Tibial nerve (tissue), 4 donors: ENCODE results near the gene KCNA3. TPM values are rescaled to one million over a fixed set of nuclear protein-coding genes. Genes with fewer than 3 reads are reported as not detected.

ENCODE experiments used
- DNase-seq, 2 donors: peaks; one replicate each; pipeline ENCODE4 v3.0.0-alpha.2; 2019; ENCODE audit warnings: low spot score in 2 of 2
- H3K27ac ChIP-seq, 4 donors: fragments of 200-600 bp; sonication (generic) in 3 of 4; one replicate each; pipeline ENCODE4 v1.5.1; 2017 to 2019; ENCODE audit warnings: mild to moderate bottlenecking in 1 of 4
- H3K27me3 ChIP-seq, 2 donors: fragments of 200-600 bp; sonication (generic) in 1 of 2; one replicate each; pipeline versions ENCODE4 v1.5.1 to v1.6.0; 2017 to 2019
- H3K36me3 ChIP-seq, 3 donors: fragments of 200-600 bp; sonication (generic); one replicate each; pipeline ENCODE4 v1.5.1; 2018 to 2019
- H3K4me1 ChIP-seq, 4 donors: fragments of 200-600 bp; sonication (generic) in 3 of 4; one replicate each; pipeline ENCODE4 v1.5.1; 2017 to 2019
- H3K4me3 ChIP-seq, 4 donors: fragments of 200-600 bp; sonication (generic) in 3 of 4; one replicate each; pipeline ENCODE4 v1.5.1; 2017 to 2019; ENCODE audit warnings: mild to moderate bottlenecking in 1 of 4, moderate library complexity in 1 of 4
- H3K9me3 ChIP-seq, 4 donors: fragments of 200-600 bp; sonication (generic) in 3 of 4; one replicate each; pipeline ENCODE4 v1.5.1; 2017 to 2019
- CTCF ChIP-seq, 5 experiments: fragments of 200-600 bp in 3 of 5; fragments of 450-650 bp in 2 of 5; sonication (generic) in 3 of 5; IDR thresholded peaks; one replicate each; pipeline ENCODE4 v1.5.1; 2016 to 2019; ENCODE audit warnings: antibody characterized with exemption in 5 of 5, mild to moderate bottlenecking in 3 of 5, moderate library complexity in 2 of 5
- EP300 ChIP-seq, 2 donors: sonication (generic); formaldehyde crosslinking; IDR thresholded peaks; one replicate each; pipeline ENCODE4 v1.6.1; 2017; ENCODE audit warnings: antibody characterized with exemption in 2 of 2, mild to moderate bottlenecking in 1 of 2
- POLR2A ChIP-seq, 2 donors: fragments of 450-650 bp; IDR thresholded peaks; one replicate each; pipeline ENCODE4 v1.6.1; 2017; ENCODE audit warnings: antibody characterized with exemption in 2 of 2, mild to moderate bottlenecking in 2 of 2, moderate library complexity in 2 of 2
- WGBS, 2 donors: methylation state at CpG; one replicate each; pipeline ENCODE4 v1.1.5; 2018; 5-methylcytosine and 5-hydroxymethylcytosine counted together
- total RNA-seq, 4 donors: library from RNA; depleted of rRNA; stranded (reverse); fragments of >200 nt; gene quantifications; one replicate each; pipeline ENCODE4 v1.1.0, GENCODE V29; 2016

Gene KCNA3
- total RNA-seq, 4 donors from 2014 or later = 0.30 to 3.9 (median 1.2) TPM

- WGBS, 2 donors = 78 to 80% methylated on average over 6 of the region's 6 CpGs
- H3K4me3 ChIP-seq = no peak overlapping the region
- TF ChIP-seq EP300 (IDR thresholded peaks at IDR 0.05) (no peak), CTCF (IDR thresholded peaks at IDR 0.05) (no peak), POLR2A (IDR thresholded peaks at IDR 0.05) (no peak)
- H3K36me3 ChIP-seq = no peaks in the 10 kb centered on the region
- H3K4me1 ChIP-seq = no peaks in the 10 kb centered on the region
- no peaks in the 10 kb centered on the region for H3K27me3 ChIP-seq
- no peak for DNase-seq
- no peaks in the 10 kb centered on the region for H3K9me3 ChIP-seq
- no peak overlapping the region for H3K27ac ChIP-seq
These were observed 42.4 kb upstream of the KCNA3 start for GRCh38 chr1:110717179-110717578.

GRCh38 chr1:110714374-110714995 lies 39.7 kb upstream of the KCNA3 start:
- Histone ChIP-seq H3K36me3 (no peaks in the 10 kb centered on the region), H3K4me3 (no peak overlapping the region), H3K4me1 (no peaks in the 10 kb centered on the region), H3K9me3 (no peaks in the 10 kb centered on the region), H3K27ac (no peak overlapping the region), H3K27me3 (no peaks in the 10 kb centered on the region)
- no peak for DNase-seq
- 26 to 30% methylated on average over 3 of the region's 3 CpGs for WGBS, 2 donors
- TF ChIP-seq CTCF (IDR thresholded peaks at IDR 0.05) (no peak), EP300 (IDR thresholded peaks at IDR 0.05) (no peak), POLR2A (IDR thresholded peaks at IDR 0.05) (no peak)

GRCh38 chr1:110713221-110713620 lies 38.5 kb upstream of the KCNA3 start:
- H3K4me1 ChIP-seq = no peaks in the 10 kb centered on the region
- no peak overlapping the region for H3K27ac ChIP-seq
- H3K36me3 ChIP-seq = no peaks in the 10 kb centered on the region
- no peak overlapping the region for H3K4me3 ChIP-seq
- TF ChIP-seq CTCF (IDR thresholded peaks at IDR 0.05) = no peak
- H3K27me3 ChIP-seq = no peaks in the 10 kb centered on the region
- no peaks in the 10 kb centered on the region for H3K9me3 ChIP-seq
- no peak for DNase-seq
- WGBS, 2 donors = 67 to 70% methylated on average over 3 of the region's 3 CpGs

GRCh38 chr1:110710314-110710713 lies 35.6 kb upstream of the KCNA3 start:
- DNase-seq = no peak
- WGBS, 2 donors = 80 to 87% methylated on average over 4 of the region's 4 CpGs
- TF ChIP-seq EP300 (IDR thresholded peaks at IDR 0.05) (no peak), CTCF (IDR thresholded peaks at IDR 0.05) (no peak), POLR2A (IDR thresholded peaks at IDR 0.05) (no peak)

DNA sequence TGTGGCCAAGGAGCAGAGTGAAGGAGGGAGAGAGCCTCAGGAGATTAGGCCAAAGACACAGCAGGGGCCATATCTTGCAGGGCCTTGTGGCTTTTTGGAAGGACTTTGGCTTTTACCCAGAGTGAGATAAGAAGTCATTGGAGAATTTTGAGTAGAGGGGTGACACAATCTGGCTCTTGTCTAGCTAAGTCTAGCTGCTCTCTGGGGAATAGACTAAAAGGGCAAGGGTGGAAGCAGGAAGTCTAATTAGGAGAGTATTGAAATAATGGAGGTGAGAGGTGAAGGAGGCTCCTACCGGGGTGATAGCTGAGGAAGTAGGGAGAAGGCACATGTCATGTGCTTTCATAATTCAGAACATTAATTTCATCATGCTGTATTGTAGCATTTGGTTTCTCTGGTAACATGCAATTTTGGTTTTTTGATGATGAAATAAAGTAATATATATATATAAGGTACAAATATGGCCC lies 34.3 kb upstream of the KCNA3 start:
- no peak for DNase-seq
- H3K27ac ChIP-seq = no peak overlapping the region
- no peaks in the 10 kb centered on the region for H3K4me1 ChIP-seq
- 47 to 48% methylated on average over 1 of the region's 1 CpG for WGBS, 2 donors
- no peaks in the 10 kb centered on the region for H3K27me3 ChIP-seq
- no peaks in the 10 kb centered on the region for H3K36me3 ChIP-seq
- H3K9me3 ChIP-seq = no peaks in the 10 kb centered on the region
- no peak overlapping the region for H3K4me3 ChIP-seq
- no peak for TF ChIP-seq EP300 (IDR thresholded peaks at IDR 0.05)
- TF ChIP-seq POLR2A (IDR thresholded peaks at IDR 0.05) = no peak
- no peak for TF ChIP-seq CTCF (IDR thresholded peaks at IDR 0.05)

More at GRCh38 chr1:110710314-110710713, 35.6 kb upstream of the KCNA3 start:
- H3K27ac ChIP-seq = no peak overlapping the region
- H3K27me3 ChIP-seq = no peaks in the 10 kb centered on the region
- H3K36me3 ChIP-seq = no peaks in the 10 kb centered on the region
- no peak overlapping the region for H3K4me3 ChIP-seq
- H3K9me3 ChIP-seq = no peaks in the 10 kb centered on the region
- H3K4me1 ChIP-seq = no peaks in the 10 kb centered on the region
